ENCODE measurements around the gene VAMP8.

DNA sequence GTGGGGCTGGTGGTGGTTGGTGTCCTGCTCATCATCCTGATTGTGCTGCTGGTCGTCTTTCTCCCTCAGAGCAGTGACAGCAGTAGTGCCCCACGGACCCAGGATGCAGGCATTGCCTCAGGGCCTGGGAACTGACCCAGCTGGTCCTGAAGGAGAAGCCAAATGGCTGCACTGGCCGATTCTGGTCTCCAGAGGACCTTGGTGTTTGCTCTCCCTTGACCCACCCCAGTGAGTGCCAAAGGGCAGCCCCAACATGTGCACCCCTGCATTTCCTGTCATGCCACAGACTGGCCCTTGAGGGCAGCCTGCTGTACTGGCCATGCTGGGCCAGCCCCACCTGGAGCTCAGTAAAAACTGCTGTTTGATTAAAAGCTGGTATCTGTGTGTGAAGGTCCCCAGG, 15.6 kb downstream of the VAMP8 start:
- TF ChIP-seq POLR2A (IDR thresholded peaks at IDR 0.05), result no peak
- TF ChIP-seq, protein P1, sequence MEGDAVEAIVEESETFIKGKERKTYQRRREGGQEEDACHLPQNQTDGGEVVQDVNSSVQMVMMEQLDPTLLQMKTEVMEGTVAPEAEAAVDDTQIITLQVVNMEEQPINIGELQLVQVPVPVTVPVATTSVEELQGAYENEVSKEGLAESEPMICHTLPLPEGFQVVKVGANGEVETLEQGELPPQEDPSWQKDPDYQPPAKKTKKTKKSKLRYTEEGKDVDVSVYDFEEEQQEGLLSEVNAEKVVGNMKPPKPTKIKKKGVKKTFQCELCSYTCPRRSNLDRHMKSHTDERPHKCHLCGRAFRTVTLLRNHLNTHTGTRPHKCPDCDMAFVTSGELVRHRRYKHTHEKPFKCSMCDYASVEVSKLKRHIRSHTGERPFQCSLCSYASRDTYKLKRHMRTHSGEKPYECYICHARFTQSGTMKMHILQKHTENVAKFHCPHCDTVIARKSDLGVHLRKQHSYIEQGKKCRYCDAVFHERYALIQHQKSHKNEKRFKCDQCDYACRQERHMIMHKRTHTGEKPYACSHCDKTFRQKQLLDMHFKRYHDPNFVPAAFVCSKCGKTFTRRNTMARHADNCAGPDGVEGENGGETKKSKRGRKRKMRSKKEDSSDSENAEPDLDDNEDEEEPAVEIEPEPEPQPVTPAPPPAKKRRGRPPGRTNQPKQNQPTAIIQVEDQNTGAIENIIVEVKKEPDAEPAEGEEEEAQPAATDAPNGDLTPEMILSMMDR (IDR thresholded peaks at IDR 0.05), result no peak
